Naive B cell (primary cell): ENCODE data around the gene KCNA5. TPM values are rescaled to one million over a fixed set of nuclear protein-coding genes. Genes with fewer than 3 reads are reported as not detected.

Source experiments
- ATAC-seq, 2 donors: fragments of 150-1000 bp; cut with Tn5 transposase; 2 replicates each; pipeline ENCODE4 v1.10.0; 2021; ENCODE audit warnings: low read depth in 2 of 2, mild to moderate bottlenecking in 2 of 2, moderate library complexity in 2 of 2
- DNase-seq: peaks from one replicate; pipeline ENCODE4 v3.0.0; 2022
- H3K27ac Mint-ChIP-seq, 6 donors: one replicate each; pipeline ENCODE4 v1.8.0; 2020 to 2022; ENCODE audit warnings: mild to moderate bottlenecking in 6 of 6, mixed read lengths in 6 of 6, moderate library complexity in 5 of 6, inconsistent platforms in 2 of 6
- H3K27me3 Mint-ChIP-seq, 3 donors: one replicate each; pipeline ENCODE4 v1.8.0; 2021 to 2022; ENCODE audit warnings: mixed read lengths in 3 of 3, mild to moderate bottlenecking in 1 of 3
- H3K36me3 Mint-ChIP-seq, 2 donors: one replicate each; pipeline ENCODE4 v1.8.0; 2020 to 2022; ENCODE audit warnings: mixed read lengths in 2 of 2, inconsistent platforms in 1 of 2, mild to moderate bottlenecking in 1 of 2
- H3K4me1 Mint-ChIP-seq, 3 donors: one replicate each; pipeline ENCODE4 v1.8.0; 2020 to 2022; ENCODE audit warnings: mixed read lengths in 3 of 3, inconsistent platforms in 1 of 3, mild to moderate bottlenecking in 1 of 3, moderate library complexity in 1 of 3
- H3K4me3 Mint-ChIP-seq, 8 donors: one replicate each; pipeline ENCODE4 v1.8.0; 2020 to 2022; ENCODE audit warnings: mild to moderate bottlenecking in 8 of 8, mixed read lengths in 8 of 8, moderate library complexity in 8 of 8, inconsistent platforms in 2 of 8
- H3K9me3 Mint-ChIP-seq, 7 donors: one replicate each; pipeline ENCODE4 v1.8.0; 2020 to 2022; ENCODE audit warnings: mixed read lengths in 7 of 7, mild to moderate bottlenecking in 5 of 7, inconsistent platforms in 2 of 7, moderate library complexity in 1 of 7
- polyA plus RNA-seq, 6 donors: library from polyadenylated mRNA; unstranded; fragments of 300-500 nt; fragmentation: Illumina TruSeq; gene quantifications; one replicate each; pipeline ENCODE4 v1.2.3, GENCODE V29; 2021; ENCODE audit warnings: low read depth in 6 of 6

Gene KCNA5
- polyA plus RNA-seq, 6 donors from 2014 or later, result 0.16 to 0.47 (median 0.22) TPM; not detected in 3

- ATAC-seq (no peak), DNase-seq (no peak)
- peak overlapping the region in 1 of 6 donors; percentile 67 for H3K27ac Mint-ChIP-seq
- H3K4me3 Mint-ChIP-seq, result no peak overlapping the region
- no peaks in the 10 kb centered on the region for H3K36me3 Mint-ChIP-seq
- H3K9me3 Mint-ChIP-seq, result no peaks in the 10 kb centered on the region
- peaks cover 9 to 54% (median 49%) of the 10 kb centered on the region in 3 donors for H3K27me3 Mint-ChIP-seq
- no peaks in the 10 kb centered on the region for H3K4me1 Mint-ChIP-seq
Measured at GRCh38 chr12:5015711-5016492, 27.8 kb upstream of the KCNA5 start.

- Mint-ChIP-seq H3K27me3 (peaks cover 9 to 55% (median 49%) of the 10 kb centered on the region in 3 donors), H3K27ac (peak overlapping the region in 1 of 6 donors; percentile 67), H3K36me3 (no peaks in the 10 kb centered on the region), H3K9me3 (no peaks in the 10 kb centered on the region), H3K4me3 (no peak overlapping the region), H3K4me1 (no peaks in the 10 kb centered on the region)
- DNase-seq, result no peak
- ATAC-seq, result no peak
Measured at GRCh38 chr12:5016526-5016925, 27.2 kb upstream of the KCNA5 start.

GRCh38 chr12:5017638-5018348 is 25.9 kb upstream of the KCNA5 start:
- H3K4me1 Mint-ChIP-seq, result peaks cover 0 to 4% (median 2%) of the 10 kb centered on the region in 3 donors

GRCh38 chr12:5018677-5019076 is 25.0 kb upstream of the KCNA5 start:
- Mint-ChIP-seq H3K27me3 (peaks cover 9 to 58% (median 42%) of the 10 kb centered on the region in 3 donors), H3K4me3 (no peak overlapping the region)
- DNase-seq, result no peak

More at GRCh38 chr12:5017638-5018348, 25.9 kb upstream of the KCNA5 start:
- Mint-ChIP-seq H3K36me3 (no peaks in the 10 kb centered on the region), H3K4me3 (no peak overlapping the region), H3K27ac (peak overlapping the region in 2 of 6 donors; percentile 70 to 90), H3K9me3 (no peaks in the 10 kb centered on the region), H3K27me3 (peaks cover 10 to 63% (median 49%) of the 10 kb centered on the region in 3 donors)
- DNase-seq (no peak), ATAC-seq (no peak)

GRCh38 chr12:5022025-5022424 is 21.7 kb upstream of the KCNA5 start:
- Mint-ChIP-seq H3K27ac (no peak overlapping the region), H3K4me1 (peaks cover 0 to 4% (median 2%) of the 10 kb centered on the region in 3 donors), H3K9me3 (no peaks in the 10 kb centered on the region), H3K27me3 (peaks cover 25 to 74% (median 61%) of the 10 kb centered on the region in 3 donors), H3K36me3 (peaks cover 0 to 7% of the 10 kb centered on the region in 2 donors), H3K4me3 (no peak overlapping the region)
- DNase-seq (no peak), ATAC-seq (no peak)

More at GRCh38 chr12:5018677-5019076, 25.0 kb upstream of the KCNA5 start:
- H3K27ac Mint-ChIP-seq, result peak overlapping the region in 1 of 6 donors; percentile 51
- no peak for ATAC-seq
- peaks cover 0 to 4% (median 2%) of the 10 kb centered on the region in 3 donors for H3K4me1 Mint-ChIP-seq
- H3K36me3 Mint-ChIP-seq, result no peaks in the 10 kb centered on the region
- no peaks in the 10 kb centered on the region for H3K9me3 Mint-ChIP-seq

- H3K27me3 Mint-ChIP-seq, result peaks cover 29 to 75% (median 61%) of the 10 kb centered on the region in 3 donors
- ATAC-seq (peak; percentile 40 to 65), DNase-seq (peak; percentile 51)
- H3K36me3 Mint-ChIP-seq, result peaks cover 0 to 7% of the 10 kb centered on the region in 2 donors
- H3K27ac Mint-ChIP-seq, result no peak overlapping the region
- no peaks in the 10 kb centered on the region for H3K9me3 Mint-ChIP-seq
- H3K4me3 Mint-ChIP-seq, result no peak overlapping the region
- H3K4me1 Mint-ChIP-seq, result peaks cover 0 to 4% (median 2%) of the 10 kb centered on the region in 3 donors
Measured at GRCh38 chr12:5022465-5023061, 21.1 kb upstream of the KCNA5 start.

- no peak overlapping the region for H3K27ac Mint-ChIP-seq
- H3K4me3 Mint-ChIP-seq, result no peak overlapping the region
- ATAC-seq (no peak), DNase-seq (no peak)
- peaks cover 0 to 7% of the 10 kb centered on the region in 2 donors for H3K36me3 Mint-ChIP-seq
- peaks cover 0 to 4% (median 2%) of the 10 kb centered on the region in 3 donors for H3K4me1 Mint-ChIP-seq
- peaks cover 34 to 74% (median 50%) of the 10 kb centered on the region in 3 donors for H3K27me3 Mint-ChIP-seq
- no peaks in the 10 kb centered on the region for H3K9me3 Mint-ChIP-seq
Measured at GRCh38 chr12:5023842-5024241, 19.8 kb upstream of the KCNA5 start.

GRCh38 chr12:5026342-5026938 is 17.2 kb upstream of the KCNA5 start:
- Mint-ChIP-seq H3K4me1 (peaks cover 0 to 4% (median 2%) of the 10 kb centered on the region in 3 donors), H3K4me3 (no peak overlapping the region), H3K36me3 (peaks cover 0 to 7% of the 10 kb centered on the region in 2 donors), H3K27ac (no peak overlapping the region), H3K27me3 (peaks cover 34 to 65% (median 39%) of the 10 kb centered on the region in 3 donors), H3K9me3 (no peaks in the 10 kb centered on the region)
- no peak for ATAC-seq
- no peak for DNase-seq

GRCh38 chr12:5027046-5027821 is 16.4 kb upstream of the KCNA5 start:
- H3K9me3 Mint-ChIP-seq, result no peaks in the 10 kb centered on the region
- ATAC-seq (no peak), DNase-seq (no peak)
- peaks cover 0 to 7% of the 10 kb centered on the region in 2 donors for H3K36me3 Mint-ChIP-seq
- no peak overlapping the region for H3K4me3 Mint-ChIP-seq
- no peak overlapping the region for H3K27ac Mint-ChIP-seq
- H3K27me3 Mint-ChIP-seq, result peaks cover 33 to 60% (median 39%) of the 10 kb centered on the region in 3 donors
- peaks cover 0 to 7% (median 3%) of the 10 kb centered on the region in 3 donors for H3K4me1 Mint-ChIP-seq

GRCh38 chr12:5030066-5030465 is 13.6 kb upstream of the KCNA5 start:
- H3K27me3 Mint-ChIP-seq, result peaks cover 26 to 44% (median 32%) of the 10 kb centered on the region in 3 donors
- DNase-seq (no peak), ATAC-seq (no peak)
- peaks cover 0 to 4% of the 10 kb centered on the region in 2 donors for H3K36me3 Mint-ChIP-seq
- H3K9me3 Mint-ChIP-seq, result no peaks in the 10 kb centered on the region
- H3K4me3 Mint-ChIP-seq, result no peak overlapping the region
- H3K27ac Mint-ChIP-seq, result peak overlapping the region in 1 of 6 donors; percentile 72
- H3K4me1 Mint-ChIP-seq, result peaks cover 0 to 8% (median 0%) of the 10 kb centered on the region in 3 donors

- ATAC-seq (no peak), DNase-seq (no peak)
- Mint-ChIP-seq H3K4me3 (no peak overlapping the region), H3K36me3 (no peaks in the 10 kb centered on the region), H3K9me3 (no peaks in the 10 kb centered on the region), H3K27me3 (peaks cover 18 to 32% (median 21%) of the 10 kb centered on the region in 3 donors), H3K4me1 (peaks cover 0 to 8% (median 0%) of the 10 kb centered on the region in 3 donors), H3K27ac (no peak overlapping the region)
Measured at GRCh38 chr12:5031242-5031641, 12.4 kb upstream of the KCNA5 start.

- Mint-ChIP-seq H3K36me3 (no peaks in the 10 kb centered on the region), H3K27me3 (peaks cover 18 to 34% (median 25%) of the 10 kb centered on the region in 3 donors), H3K9me3 (no peaks in the 10 kb centered on the region), H3K4me1 (peaks cover 0 to 8% (median 0%) of the 10 kb centered on the region in 3 donors), H3K27ac (no peak overlapping the region), H3K4me3 (no peak overlapping the region)
- DNase-seq, result no peak
- ATAC-seq, result no peak
Measured at GRCh38 chr12:5031958-5032357, 11.7 kb upstream of the KCNA5 start.
